HFFc6 (cell line): Measurements from ENCODE around the gene XKR7. TPM values are rescaled to one million over a fixed set of nuclear protein-coding genes. Genes with fewer than 3 reads are reported as not detected.

ENCODE experiments used
- DNase-seq: peaks from one replicate; pipeline ENCODE4 v3.0.0-alpha.2; 2018
- H3K27ac Mint-ChIP-seq: 2 replicates; pipeline ENCODE4 v1.8.0; 2020; ENCODE audit warnings: mild to moderate bottlenecking, mixed read lengths
- H3K27me3 Mint-ChIP-seq: 2 replicates; pipeline ENCODE4 v1.8.0; 2021; ENCODE audit warnings: mild to moderate bottlenecking, moderate library complexity, mixed read lengths; ENCODE audit not compliant: insufficient read depth
- H3K36me3 Mint-ChIP-seq: 2 replicates; pipeline ENCODE4 v1.8.0; 2021; ENCODE audit warnings: low read depth, mixed read lengths
- H3K4me1 Mint-ChIP-seq: 2 replicates; pipeline ENCODE4 v1.8.0; 2020; ENCODE audit warnings: low read depth, mixed read lengths
- H3K4me3 Mint-ChIP-seq: 2 replicates; pipeline ENCODE4 v1.8.0; 2020; ENCODE audit warnings: mild to moderate bottlenecking, moderate library complexity, mixed read lengths
- H3K9me3 Mint-ChIP-seq: 2 replicates; pipeline ENCODE4 v1.8.0; 2020; ENCODE audit warnings: mild to moderate bottlenecking, mixed read lengths
- CTCF ChIP-seq: fragments of 200-600 bp; sonication (generic); IDR thresholded peaks from 2 replicates; pipeline ENCODE4 v1.5.0; 2021; ENCODE audit warnings: antibody characterized with exemption, mild to moderate bottlenecking
- total RNA-seq, 6 experiments: library from RNA; stranded (reverse); fragmentation: NEBNext Ultra II Directional; extraction: Animal tissue kit (Norgen Biotek cat#: 25700); gene quantifications; 2 replicates in 1 of 6; 3 replicates in 5 of 6; pipeline ENCODE4 v1.2.3, GENCODE V29; 2021

The XKR7 gene
- total RNA-seq, 6 experiments from 2014 or later = not detected

GRCh38 chr20:31974296-31974695, 6.3 kb downstream of the XKR7 start:
- Mint-ChIP-seq H3K9me3 (no peaks in the 10 kb centered on the region), H3K27ac (no peak overlapping the region), H3K27me3 (peaks cover 20% of the 10 kb centered on the region), H3K36me3 (no peaks in the 10 kb centered on the region), H3K4me1 (peaks cover 16% of the 10 kb centered on the region), H3K4me3 (no peak overlapping the region)
- DNase-seq = no peak
- TF ChIP-seq CTCF = no peak

- Mint-ChIP-seq H3K9me3 (no peaks in the 10 kb centered on the region), H3K27me3 (peaks cover 20% of the 10 kb centered on the region), H3K36me3 (no peaks in the 10 kb centered on the region), H3K27ac (no peak overlapping the region), H3K4me1 (peaks cover 16% of the 10 kb centered on the region), H3K4me3 (no peak overlapping the region)
- no peak for TF ChIP-seq CTCF
- DNase-seq = no peak
These were observed 7.1 kb downstream of the XKR7 start for GRCh38 chr20:31974951-31975487.

DNA sequence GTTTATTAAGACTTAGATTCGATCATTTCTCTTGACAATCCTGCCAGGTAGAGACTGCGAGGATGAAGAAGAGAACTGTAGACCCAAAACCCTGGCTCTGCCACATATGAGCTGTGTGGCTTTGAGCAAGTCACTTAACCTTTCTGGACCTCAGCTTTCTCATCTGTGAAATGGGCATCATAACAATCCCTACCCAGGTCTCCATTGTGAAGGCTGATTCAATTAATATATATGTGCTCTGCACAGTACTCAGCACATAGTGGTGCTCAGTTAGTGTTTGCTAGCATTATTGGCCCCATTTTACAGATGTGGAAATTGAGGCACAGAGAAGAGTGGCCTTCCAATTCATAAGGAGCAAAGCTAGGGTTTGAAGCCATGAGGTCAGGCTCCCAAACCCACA, 7.9 kb downstream of the XKR7 start:
- DNase-seq = no peak
- Mint-ChIP-seq H3K27me3 (peaks cover 27% of the 10 kb centered on the region), H3K27ac (no peak overlapping the region), H3K4me1 (peaks cover 16% of the 10 kb centered on the region), H3K4me3 (no peak overlapping the region), H3K9me3 (no peaks in the 10 kb centered on the region), H3K36me3 (no peaks in the 10 kb centered on the region)
- TF ChIP-seq CTCF = no peak

- no peak overlapping the region for H3K27ac Mint-ChIP-seq
- DNase-seq = no peak
- peaks cover 13% of the 10 kb centered on the region for H3K4me1 Mint-ChIP-seq
- TF ChIP-seq CTCF = no peak
- peaks cover 38% of the 10 kb centered on the region for H3K27me3 Mint-ChIP-seq
- no peak overlapping the region for H3K4me3 Mint-ChIP-seq
- H3K9me3 Mint-ChIP-seq = no peaks in the 10 kb centered on the region
- no peaks in the 10 kb centered on the region for H3K36me3 Mint-ChIP-seq
These were observed 9.1 kb downstream of the XKR7 start for GRCh38 chr20:31977080-31977479.

GRCh38 chr20:31979713-31980426, 11.9 kb downstream of the XKR7 start:
- TF ChIP-seq CTCF = no peak
- Mint-ChIP-seq H3K36me3 (no peaks in the 10 kb centered on the region), H3K27me3 (peaks cover 51% of the 10 kb centered on the region), H3K27ac (no peak overlapping the region), H3K4me1 (no peaks in the 10 kb centered on the region; the same call in 1 of the 2 replicates), H3K4me3 (no peak overlapping the region), H3K9me3 (no peaks in the 10 kb centered on the region)
- no peak for DNase-seq
